H1 (cell line): ENCODE measurements around the gene DCTN5. TPM values are rescaled to one million over a fixed set of nuclear protein-coding genes. Genes with fewer than 3 reads are reported as not detected.

Experiments used
- CTCF ChIA-PET: fragments of 300-600 bp; sonication (Branson Sonifier 250); formaldehyde crosslinking; loops from one replicate; lab custom pipeline; 2021; ENCODE audit not compliant: partially characterized antibody; lab: Charles Lee
- POLR2A ChIA-PET: fragments of 300-600 bp; sonication (Branson Sonifier 250); formaldehyde crosslinking; loops from one replicate; lab custom pipeline; 2021; ENCODE audit warnings: inconsistent platforms; ENCODE audit not compliant: partially characterized antibody; lab: Charles Lee
- DNase-seq, 2 experiments: peaks; one replicate each; pipeline versions ENCODE4 v3.0.0 to v3.0.0-alpha.2; 2010 to 2022; ENCODE audit warnings: low spot score in 2 of 2, low read depth in 1 of 2, mixed read lengths in 1 of 2
- FAIRE-seq: peaks from 2 replicates; lab custom pipeline; 2011; peaks lifted over from hg19 to GRCh38; lab: Jason Lieb, UNC
- H2AFZ ChIP-seq: 2 replicates; pipeline ENCODE4 v1.8.1; 2012; ENCODE audit warnings: low read length, inconsistent platforms
- H2AK5ac ChIP-seq: 2 replicates; pipeline ENCODE4 v1.6.1; 2013; ENCODE audit warnings: low read depth, low read length
- H2BK120ac ChIP-seq: replicated peaks from 2 replicates; pipeline ENCODE3; 2013; ENCODE audit warnings: low read depth, low read length, inconsistent platforms
- H2BK12ac ChIP-seq: 2 replicates; pipeline ENCODE4 v1.6.1; 2013; ENCODE audit warnings: low read depth, low read length
- H2BK15ac ChIP-seq: 2 replicates; pipeline ENCODE4 v1.6.1; 2013; ENCODE audit warnings: low read length
- H2BK20ac ChIP-seq: 2 replicates; pipeline ENCODE4 v1.6.1; 2013; ENCODE audit warnings: low read length
- H2BK5ac ChIP-seq: 2 replicates; pipeline ENCODE4 v1.6.1; 2013; ENCODE audit warnings: low read depth, low read length
- H3K14ac ChIP-seq: 2 replicates; pipeline ENCODE4 v1.6.1; 2013; ENCODE audit warnings: inconsistent platforms; ENCODE audit not compliant: insufficient read length
- H3K18ac ChIP-seq: 2 replicates; pipeline ENCODE4 v1.6.1; 2013; ENCODE audit warnings: low read length; ENCODE audit errors: extremely low read depth
- H3K23ac ChIP-seq: 2 replicates; pipeline ENCODE4 v1.6.1; 2013; ENCODE audit warnings: inconsistent platforms; ENCODE audit not compliant: insufficient read length
- H3K23me2 ChIP-seq: 2 replicates; pipeline ENCODE4 v1.6.1; 2013; ENCODE audit warnings: low read depth, low read length
- H3K27ac ChIP-seq: 2 replicates; pipeline ENCODE4 v1.6.1; 2011; ENCODE audit warnings: low read depth, low read length, inconsistent platforms
- H3K27me3 ChIP-seq, 4 experiments: replicated peaks in 1 of 4; 1 replicate in 1 of 4; 2 replicates in 3 of 4; pipeline versions ENCODE4 v1.6.1 to v1.8.1; 2011 to 2013; ENCODE audit warnings: low read length in 3 of 4, mild to moderate bottlenecking in 3 of 4, inconsistent platforms in 2 of 4, mixed read lengths in 2 of 4, moderate library complexity in 1 of 4; ENCODE audit not compliant: control insufficient read depth in 3 of 4, insufficient read depth in 3 of 4; ENCODE audit errors: extremely low read depth in 1 of 4
- H3K36me3 ChIP-seq, 4 experiments: 2 replicates each; pipeline versions ENCODE4 v1.6.1 to v1.8.1; 2011 to 2013; ENCODE audit warnings: mild to moderate bottlenecking in 4 of 4, low read length in 3 of 4, moderate library complexity in 2 of 4, control low read depth in 1 of 4, inconsistent platforms in 1 of 4; ENCODE audit not compliant: insufficient read depth in 4 of 4, control insufficient read depth in 2 of 4
- H3K4ac ChIP-seq: replicated peaks from 2 replicates; pipeline ENCODE3; 2013; ENCODE audit warnings: low read length, low read depth, mixed read lengths, inconsistent platforms; ENCODE audit not compliant: insufficient read length
- H3K4me1 ChIP-seq, 4 experiments: replicated peaks in 1 of 4; 1 replicate in 1 of 4; 2 replicates in 3 of 4; pipeline versions ENCODE4 v1.6.1 to v1.8.1; 2011 to 2013; ENCODE audit warnings: low read length in 3 of 4, inconsistent platforms in 2 of 4, mixed read lengths in 1 of 4; ENCODE audit not compliant: insufficient read depth in 4 of 4, control insufficient read depth in 3 of 4
- H3K4me2 ChIP-seq, 2 experiments: 2 replicates each; pipeline versions ENCODE4 v1.6.1 to v1.8.1; 2011 to 2013; ENCODE audit warnings: low read depth in 2 of 2, low read length in 2 of 2, control low read depth in 1 of 2, inconsistent platforms in 1 of 2, mild to moderate bottlenecking in 1 of 2; ENCODE audit not compliant: insufficient read depth in 1 of 2
- H3K4me3 ChIP-seq, 4 experiments: fragments of 200-600, 300-600 bp in 1 of 4; sonication (generic), shearing (Covaris generic), sonication (Bioruptor Twin) in 1 of 4; 2 replicates each; pipeline versions ENCODE4 v1.5.1 to v1.8.1; 2011 to 2016; ENCODE audit warnings: low read length in 4 of 4, low read depth in 3 of 4, control low read depth in 2 of 4, inconsistent platforms in 2 of 4, mild to moderate bottlenecking in 2 of 4, mixed read lengths in 1 of 4, moderate library complexity in 1 of 4; ENCODE audit not compliant: insufficient read depth in 2 of 4; ENCODE audit errors: extremely low read depth in 1 of 4
- H3K56ac ChIP-seq: replicated peaks from 2 replicates; pipeline ENCODE3; 2013; ENCODE audit warnings: low read depth, mild to moderate bottlenecking, mixed read lengths, low read length, inconsistent platforms; ENCODE audit not compliant: insufficient read length
- H3K79me1 ChIP-seq: 2 replicates; pipeline ENCODE4 v1.6.1; 2013; ENCODE audit warnings: low read depth, low read length, control low read depth
- H3K79me2 ChIP-seq, 2 experiments: 2 replicates each; pipeline versions ENCODE4 v1.6.1 to v1.8.1; 2012 to 2013; ENCODE audit warnings: low read length in 2 of 2, mild to moderate bottlenecking in 2 of 2, inconsistent platforms in 1 of 2; ENCODE audit not compliant: insufficient read depth in 2 of 2, control insufficient read depth in 1 of 2
- H3K9ac ChIP-seq, 4 experiments: replicated peaks in 1 of 4; 1 replicate in 1 of 4; 2 replicates in 3 of 4; pipeline versions ENCODE4 v1.6.1 to v1.8.1; 2011 to 2013; ENCODE audit warnings: low read depth in 3 of 4, low read length in 3 of 4, control low read depth in 2 of 4, mild to moderate bottlenecking in 2 of 4, moderate library complexity in 2 of 4, inconsistent platforms in 1 of 4; ENCODE audit errors: extremely low read depth in 1 of 4
- H3K9me3 ChIP-seq, 2 experiments: 2 replicates each; pipeline versions ENCODE4 v1.6.1 to v1.8.1; 2012 to 2013; ENCODE audit warnings: mild to moderate bottlenecking in 2 of 2, moderate library complexity in 2 of 2, control low read depth in 1 of 2, inconsistent platforms in 1 of 2, low read depth in 1 of 2, low read length in 1 of 2, mixed read lengths in 1 of 2; ENCODE audit not compliant: insufficient read depth in 2 of 2
- H4K20me1 ChIP-seq, 2 experiments: replicated peaks in 1 of 2; 2 replicates each; pipeline versions ENCODE3 to v1.8.1; 2011 to 2013; ENCODE audit warnings: inconsistent platforms in 2 of 2, low read length in 2 of 2, mild to moderate bottlenecking in 1 of 2; ENCODE audit not compliant: insufficient read depth in 2 of 2, control insufficient read depth in 1 of 2
- H4K5ac ChIP-seq: 2 replicates; pipeline ENCODE4 v1.6.1; 2013; ENCODE audit warnings: low read length, low read depth, mixed read lengths, inconsistent platforms; ENCODE audit not compliant: insufficient read length
- H4K8ac ChIP-seq: 2 replicates; pipeline ENCODE4 v1.8.0; 2013; ENCODE audit warnings: mild to moderate bottlenecking, moderate library complexity, low read length, inconsistent platforms; ENCODE audit not compliant: insufficient read depth; ENCODE audit errors: extremely low read depth
- H4K91ac ChIP-seq: replicated peaks from 2 replicates; pipeline ENCODE3; 2013; ENCODE audit warnings: low read length, mixed read lengths, inconsistent platforms; ENCODE audit not compliant: insufficient read length
- ATF2 ChIP-seq: IDR thresholded peaks from 2 replicates; pipeline ENCODE4 v1.6.1; 2012; ENCODE audit warnings: low read length, inconsistent platforms
- BRCA1 ChIP-seq: IDR thresholded peaks from 2 replicates; pipeline ENCODE4 v1.6.1; 2012; ENCODE audit warnings: low read depth, low read length, improper control_type of control experiment
- CREB1 ChIP-seq: IDR thresholded peaks from 2 replicates; pipeline ENCODE4 v1.6.1; 2012; ENCODE audit warnings: inconsistent platforms
- CTCF ChIP-seq, 3 experiments: IDR thresholded peaks; 1 replicate in 2 of 3; 2 replicates in 1 of 3; pipeline versions ENCODE4 v1.5.1 to v1.6.1; 2011; ENCODE audit warnings: low read length in 3 of 3, mild to moderate bottlenecking in 3 of 3, inconsistent platforms in 2 of 3, low read depth in 1 of 3, moderate library complexity in 1 of 3; ENCODE audit not compliant: insufficient read depth in 1 of 3; ENCODE audit errors: control extremely low read depth in 1 of 3
- EGR1 ChIP-seq: IDR thresholded peaks from 2 replicates; pipeline ENCODE4 v1.6.1; 2011; ENCODE audit warnings: low read depth, low read length, borderline replicate concordance
- EP300 ChIP-seq, 2 experiments: IDR thresholded peaks; 1 replicate in 1 of 2; 2 replicates in 1 of 2; pipeline ENCODE4 v1.6.1; 2011 to 2012; ENCODE audit warnings: low read depth in 2 of 2, low read length in 2 of 2, mild to moderate bottlenecking in 2 of 2, borderline replicate concordance in 1 of 2, inconsistent platforms in 1 of 2, moderate library complexity in 1 of 2
- FOSL1 ChIP-seq: IDR thresholded peaks from 2 replicates; pipeline ENCODE4 v1.6.1; 2011; ENCODE audit warnings: mild to moderate bottlenecking, low read depth, low read length, moderate library complexity; ENCODE audit not compliant: insufficient read depth
- POU5F1 ChIP-seq: IDR thresholded peaks from 2 replicates; pipeline ENCODE4 v1.6.1; 2011; ENCODE audit warnings: low read depth, mild to moderate bottlenecking, low read length, moderate library complexity
- RAD21 ChIP-seq, 2 experiments: IDR thresholded peaks in 1 of 2; conservative IDR thresholded peaks in 1 of 2; 2 replicates each; pipeline ENCODE4 v1.6.1; 2011; ENCODE audit warnings: low read depth in 2 of 2, low read length in 2 of 2, improper control_type of control experiment in 1 of 2, inconsistent platforms in 1 of 2, mild to moderate bottlenecking in 1 of 2, moderate library complexity in 1 of 2
- WGBS, 2 experiments: shearing (Covaris generic) in 1 of 2; methylation state at CpG; one replicate each; pipeline versions ENCODE4 v1.1.6 to v1.1.7; 2013 to 2015; ENCODE audit warnings: low lambda C conversion rate in 2 of 2, mixed read lengths in 2 of 2, inconsistent platforms in 1 of 2, low coverage in 1 of 2, missing lambda C conversion rate in 1 of 2; ENCODE audit not compliant: insufficient replicate concordance in 2 of 2, insufficient coverage in 1 of 2, insufficient read length in 1 of 2; ENCODE audit errors: extremely low coverage in 1 of 2, missing lambda C conversion rate in 1 of 2; 5-methylcytosine and 5-hydroxymethylcytosine counted together
- polyA plus RNA-seq, 7 experiments: library from polyadenylated mRNA; depleted of rRNA in 3 of 7; stranded (reverse) in 5 of 7; unstranded in 2 of 7; fragments of >200 nt in 5 of 7; fragments of 200-250 nt in 2 of 7; gene quantifications; 1 replicate in 5 of 7; 2 replicates in 1 of 7; 4 replicates in 1 of 7; pipeline versions ENCODE4 v1.2.1 to v1.2.3, GENCODE V29; 2011 to 2013; ENCODE audit warnings: missing spikeins in 2 of 7, mixed read lengths in 2 of 7
- total RNA-seq: library from RNA; stranded (reverse); fragmentation: NEBNext Ultra II Directional; extraction: Animal tissue kit (Norgen Biotek cat#: 25700); gene quantifications from 2 replicates; pipeline ENCODE4 v1.2.1, GENCODE V29; 2021

Gene DCTN5
- total and polyA plus RNA-seq, 2 of the 8 experiments (the other 6 are each of a cell fraction or from before 2014, with no cell fraction given) = 36.0 to 74.0 TPM

GRCh38 chr16:23710008-23710407 lies 68.7 kb downstream of the DCTN5 start:
- no peak overlapping the region for H3K4me3 ChIP-seq
- no peak for TF ChIP-seq EP300 (IDR thresholded peaks at IDR 0.05; ENCODE audit: borderline replicate concordance in 1 of 2, low read depth in 2 of 2, low read length in 2 of 2)
- no peak for TF ChIP-seq EGR1
- TF ChIP-seq BRCA1 = no peak
- TF ChIP-seq FOSL1 = no peak
- no peak for TF ChIP-seq RAD21 (IDR thresholded peaks at IDR 0.05 in 1 of 2, conservative IDR thresholded peaks at IDR 0.05 in 1 of 2; ENCODE audit: low read depth in 2 of 2, low read length in 2 of 2)
- TF ChIP-seq ATF2 = no peak
- TF ChIP-seq CREB1 = no peak
- TF ChIP-seq POU5F1 = no peak
- no peak for TF ChIP-seq CTCF (IDR thresholded peaks at IDR 0.05; ENCODE audit: control extremely low read depth in 1 of 3, insufficient read depth in 1 of 3, low read depth in 1 of 3, low read length in 3 of 3)

More at GRCh38 chr16:23710008-23710407, 68.7 kb downstream of the DCTN5 start:
- Histone ChIP-seq H3K4me2 (no peak overlapping the region), H4K20me1 (no peaks in the 10 kb centered on the region), H3K14ac (no peak overlapping the region), H3K23me2 (peaks cover 10% of the 10 kb centered on the region; the same call in 1 of the 2 replicates), H2BK15ac (no peak overlapping the region), H4K91ac (no peak overlapping the region), H3K9me3 (peaks cover 8% of the 10 kb centered on the region in 2 experiments; a peak in 2 of 4 replicates), H3K4ac (no peak overlapping the region), H2BK120ac (no peak overlapping the region), H3K79me1 (no peaks in the 10 kb centered on the region), H3K4me1 (no peaks in the 10 kb centered on the region; a peak in 2 of 7 replicates), H2BK12ac (no peak overlapping the region), H3K56ac (no peak overlapping the region), H4K8ac (no peak overlapping the region), H2BK20ac (no peak overlapping the region), H3K9ac (no peak overlapping the region), H2BK5ac (no peak overlapping the region), H3K27ac (no peak overlapping the region), H2AK5ac (no peak overlapping the region), H3K36me3 (no peaks in the 10 kb centered on the region), H4K5ac (no peak overlapping the region), H3K18ac (no peak overlapping the region), H3K23ac (no peak overlapping the region), H3K79me2 (no peaks in the 10 kb centered on the region), H3K27me3 (peaks cover 2 to 21% (median 19%) of the 10 kb centered on the region in 4 experiments), H2AFZ (no peak overlapping the region)
- ChIA-PET POLR2A (interaction anchor here (1.0 to 1.6 kb wide), 3 partner anchors 11 to 30 kb away, joined by 3 to 4 read pairs (median 3); no protein-coding TSS in a partner anchor), CTCF (interaction anchor here (0.7 to 1.5 kb wide), 5 partner anchors 9 to 543 kb away, joined by 3 to 4 read pairs (median 3); no protein-coding TSS in a partner anchor)
- WGBS, 2 experiments = 79% methylated on average over 2 of the region's 2 CpGs; no CpG with 5 or more reads in 1 of the 2 experiments
- FAIRE-seq = no peak
- no peak for DNase-seq
